ENCODE results near the gene RBFOX1. TPM values are rescaled to one million over a fixed set of nuclear protein-coding genes. Genes with fewer than 3 reads are reported as not detected.
A peak's percentile ranks its signal among the peaks of the same experiment; 100 is the strongest.

RBFOX1 gene
- total RNA-seq, result 10 to 100 TPM in 4 of 8 experiments, 1 to 10 TPM in 2, not detected in 2; 1.4 to 77.7 (median 41.3) TPM

DNA sequence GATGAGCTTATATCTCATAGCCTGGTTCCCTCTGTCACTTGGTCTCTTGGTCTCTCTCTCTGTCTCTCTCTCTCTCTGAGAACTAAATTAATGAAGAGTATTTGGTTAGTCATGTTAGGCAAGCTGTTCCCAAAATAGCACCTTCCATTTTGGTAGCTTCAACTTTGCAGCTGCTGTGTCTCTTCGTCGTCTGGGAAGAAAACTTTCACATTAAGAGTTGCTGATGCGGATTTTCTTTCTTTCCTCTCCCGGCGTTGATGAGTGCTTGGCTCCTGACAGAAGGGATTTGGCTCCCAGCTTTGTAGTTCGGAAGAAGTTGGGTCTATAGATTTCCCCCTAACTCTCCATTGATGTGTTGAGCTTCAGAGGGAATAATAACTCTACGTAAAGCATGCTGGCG lies at the start of gene RBFOX1:
Gene RBFOX1 (plus strand): TSS at position 235 of the 400 bp plus-strand sequence.
- Histone ChIP-seq H3K4me3 (no peak within 1 kb of the TSS), H3K4me1 (replicated peaks in 1 of 2) (peaks cover 0 to 70% of the 10 kb centered on the region in 2 donors), H3K27ac (no peak within 1 kb of the TSS)
- ATAC-seq (replicated peaks in 6 of 8), result no peak
- in situ Hi-C loops (cut with MboI; ENCODE audit: low pct_unique_long_range_greater_than_20kb in 2 of 9, low sequenced_read_pairs in 9 of 9, unreplicated experiment in 9 of 9), result no loop called here
- 0 to 77% (median 60%) methylated on average over 1 to 8 of the region's 8 CpGs; no CpG with 5 or more reads in 1 of the 10 experiments for WGBS, 10 experiments

DNA sequence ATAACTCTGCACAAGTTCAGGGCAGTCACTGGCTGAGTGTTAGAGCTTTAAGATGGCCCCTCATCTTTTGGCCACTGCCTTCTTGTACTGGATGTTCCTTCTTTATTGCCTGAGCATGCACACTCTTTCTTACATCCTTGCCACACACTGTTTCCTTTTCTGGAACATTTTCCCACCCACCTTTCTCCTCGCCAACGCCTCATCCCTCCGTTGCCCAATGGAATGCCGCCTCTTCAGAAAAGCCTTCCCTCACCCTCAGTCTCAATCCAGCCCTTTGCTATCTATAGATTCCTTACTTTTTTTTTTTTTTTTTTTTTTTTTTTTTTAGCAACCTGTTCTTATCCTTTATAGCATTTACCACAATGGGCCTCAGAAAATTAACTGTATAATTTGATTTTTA lies 47.9 kb upstream of the RBFOX1 start:
- no peak overlapping the region for H3K4me3 ChIP-seq
- H3K4me1 ChIP-seq (replicated peaks in 1 of 2), result no peaks in the 10 kb centered on the region
- ATAC-seq (replicated peaks in 6 of 8), result no peak
- no peak overlapping the region for H3K27ac ChIP-seq
- in situ Hi-C loops (cut with MboI; ENCODE audit: low pct_unique_long_range_greater_than_20kb in 2 of 9, low sequenced_read_pairs in 9 of 9, unreplicated experiment in 9 of 9), result no loop called here
- 4 to 100% (median 50%) methylated on average over 2 to 4 of the region's 4 CpGs; no CpG with 5 or more reads in 1 of the 10 experiments for WGBS, 10 experiments

DNA sequence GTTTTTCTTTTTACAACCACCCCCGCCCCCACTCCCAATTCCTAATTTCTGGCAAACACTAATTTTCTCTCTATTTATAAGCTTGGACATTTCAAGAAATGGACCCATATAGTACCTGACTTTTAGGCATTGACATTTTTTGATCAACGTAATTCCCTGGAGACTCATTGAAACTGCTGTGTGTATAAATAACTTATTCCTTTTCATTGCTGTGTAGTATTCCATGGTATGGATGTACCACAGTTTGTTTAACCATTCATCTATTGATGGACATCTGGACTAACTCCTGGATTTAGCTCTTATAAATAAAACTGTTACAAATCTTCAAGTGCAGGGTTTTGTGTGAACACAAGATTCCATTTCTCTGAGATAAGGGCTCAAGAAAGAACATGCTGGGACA lies 47.1 kb upstream of the RBFOX1 start:
- Histone ChIP-seq H3K4me1 (replicated peaks in 1 of 2) (no peaks in the 10 kb centered on the region), H3K27ac (no peak overlapping the region), H3K4me3 (no peak overlapping the region)
- ATAC-seq (replicated peaks in 6 of 8), result no peak
- WGBS, 10 experiments, result 8 to 78% (median 38%) methylated on average over 1 to 2 of the region's 2 CpGs; no CpG with 5 or more reads in 3 of the 10 experiments
- in situ Hi-C loops (cut with MboI; ENCODE audit: low pct_unique_long_range_greater_than_20kb in 2 of 9, low sequenced_read_pairs in 9 of 9, unreplicated experiment in 9 of 9), result no loop called here

DNA sequence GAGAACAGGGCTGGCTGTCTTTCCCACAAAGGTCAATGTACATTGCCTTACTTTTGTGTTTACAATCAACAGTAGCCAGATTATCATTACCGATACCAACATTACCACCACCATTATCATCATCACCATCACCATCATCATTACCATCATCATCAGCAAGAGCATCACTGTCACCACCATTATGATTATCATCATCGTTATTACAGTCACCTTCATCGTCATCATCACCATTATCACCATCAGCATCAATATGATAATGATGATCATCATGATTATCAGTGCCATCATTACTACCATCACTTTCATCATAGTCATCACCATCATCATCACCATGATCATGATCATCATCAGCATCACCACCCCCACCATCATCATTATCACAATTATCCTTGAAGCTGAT lies 43.3 kb upstream of the RBFOX1 start:
- WGBS, 10 experiments, result 0 to 95% (median 61%) methylated on average over 1 to 3 of the region's 3 CpGs; no CpG with 5 or more reads in 2 of the 10 experiments
- in situ Hi-C loops (cut with MboI; ENCODE audit: low pct_unique_long_range_greater_than_20kb in 2 of 9, low sequenced_read_pairs in 9 of 9, unreplicated experiment in 9 of 9), result no loop called here
- no peak for ATAC-seq (replicated peaks in 6 of 8)

DNA sequence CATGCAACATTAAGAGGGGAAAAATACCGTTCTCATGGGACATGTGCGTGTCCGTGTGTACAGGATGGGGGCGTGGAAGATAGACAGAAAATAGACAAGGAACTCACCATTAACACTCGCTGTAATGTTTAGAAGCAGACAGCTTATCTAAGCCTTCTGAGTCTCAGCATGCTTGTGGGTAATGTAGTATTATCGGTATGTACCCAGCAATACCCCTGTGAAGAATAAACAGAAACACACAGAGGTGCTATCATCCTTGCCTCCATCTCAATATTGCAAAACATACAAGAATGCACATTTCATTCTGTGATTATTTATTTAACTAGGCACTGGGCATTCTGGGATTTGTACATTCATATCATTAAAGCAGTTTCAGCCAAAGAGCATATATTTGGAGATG lies 42.0 kb upstream of the RBFOX1 start:
- in situ Hi-C loops (cut with MboI; ENCODE audit: low pct_unique_long_range_greater_than_20kb in 2 of 9, low sequenced_read_pairs in 9 of 9, unreplicated experiment in 9 of 9), result no loop called here
- ATAC-seq (replicated peaks in 6 of 8), result no peak
- Histone ChIP-seq H3K4me3 (no peak overlapping the region), H3K4me1 (replicated peaks in 1 of 2) (no peaks in the 10 kb centered on the region), H3K27ac (no peak overlapping the region)
- WGBS, 10 experiments, result 29 to 100% (median 85%) methylated on average over 2 to 6 of the region's 6 CpGs; no CpG with 5 or more reads in 1 of the 10 experiments

More for the DNA sequence above, 43.3 kb upstream of the RBFOX1 start:
- Histone ChIP-seq H3K4me1 (replicated peaks in 1 of 2) (no peaks in the 10 kb centered on the region), H3K4me3 (no peak overlapping the region), H3K27ac (no peak overlapping the region)

DNA sequence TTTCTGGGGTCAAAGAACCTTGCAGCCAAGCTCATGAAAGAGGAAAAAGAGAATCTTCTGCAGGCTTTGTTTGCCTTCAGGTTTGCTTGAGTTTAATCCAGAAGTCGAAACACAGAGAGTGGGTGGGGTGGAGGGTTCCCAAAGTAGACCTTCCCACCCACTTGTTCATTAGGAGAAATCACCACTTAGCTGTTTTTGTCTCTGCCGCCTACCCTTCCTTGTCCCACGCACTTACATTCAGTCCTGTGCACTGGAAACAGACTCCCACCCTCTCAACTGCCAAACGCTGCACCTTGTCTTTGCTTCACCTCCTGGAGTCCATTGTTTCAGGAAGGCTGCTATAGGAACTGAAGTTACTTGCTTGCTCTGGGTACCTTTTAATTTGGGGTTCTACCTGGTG lies 38.6 kb upstream of the RBFOX1 start:
- ATAC-seq (replicated peaks in 6 of 8), result no peak
- Histone ChIP-seq H3K27ac (no peak overlapping the region), H3K4me1 (replicated peaks in 1 of 2) (peaks cover 0 to 6% of the 10 kb centered on the region in 2 donors), H3K4me3 (no peak overlapping the region)
- WGBS, 10 experiments, result 0 to 100% (median 59%) methylated on average over 1 to 4 of the region's 4 CpGs; no CpG with 5 or more reads in 1 of the 10 experiments
- in situ Hi-C loops (cut with MboI; ENCODE audit: low pct_unique_long_range_greater_than_20kb in 2 of 9, low sequenced_read_pairs in 9 of 9, unreplicated experiment in 9 of 9), result no loop called here

DNA sequence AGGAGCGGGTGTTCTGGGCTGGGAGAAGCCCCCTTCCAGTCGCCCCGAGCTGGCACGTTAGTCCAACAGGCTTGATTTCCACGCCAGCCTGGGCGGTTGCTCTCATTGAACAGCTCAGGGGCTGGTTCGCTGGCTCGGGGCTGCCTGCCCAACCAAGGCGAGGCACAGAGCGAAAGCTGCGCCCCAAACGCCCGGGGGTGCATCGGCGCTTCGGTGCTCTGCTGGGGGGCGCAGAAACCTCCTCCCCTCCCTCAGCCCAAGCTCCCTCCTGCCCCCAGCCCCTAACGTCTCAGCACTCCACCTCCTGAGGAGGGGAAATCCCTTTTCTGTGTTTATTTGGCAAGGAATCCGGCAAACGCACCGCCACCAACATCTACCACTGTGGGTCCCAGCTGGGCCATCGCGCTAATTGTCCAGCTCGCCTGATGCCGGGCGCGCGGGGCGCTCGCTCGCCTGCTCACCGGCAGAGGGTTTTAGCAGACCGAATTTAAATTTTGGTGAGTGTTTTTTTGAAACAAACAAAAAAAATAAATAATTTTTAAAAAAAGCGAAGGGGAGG lies 29.5 kb upstream of the RBFOX1 start:
- peak overlapping the region in 1 of 2 donors; percentile 63 for H3K27ac ChIP-seq
- H3K4me1 ChIP-seq (replicated peaks in 1 of 2), result peaks cover 0 to 43% of the 10 kb centered on the region in 2 donors
- 0 to 29% (median 5%) methylated on average over 1 to 16 of the region's 34 CpGs; no CpG with 5 or more reads in 3 of the 10 experiments for WGBS, 10 experiments
- peak in 5 of 8 experiments; percentile 74 to 80 (median 75) for ATAC-seq (replicated peaks in 6 of 8)
- H3K4me3 ChIP-seq, result peak overlapping the region; percentile 21 to 65 (median 42)
- in situ Hi-C loops (cut with MboI; ENCODE audit: low pct_unique_long_range_greater_than_20kb in 2 of 9, low sequenced_read_pairs in 9 of 9, unreplicated experiment in 9 of 9), result loop anchor here in 1 of 9 experiments (25.0 kb wide), 1 partner anchor 266 kb away; no protein-coding TSS in a partner anchor

DNA sequence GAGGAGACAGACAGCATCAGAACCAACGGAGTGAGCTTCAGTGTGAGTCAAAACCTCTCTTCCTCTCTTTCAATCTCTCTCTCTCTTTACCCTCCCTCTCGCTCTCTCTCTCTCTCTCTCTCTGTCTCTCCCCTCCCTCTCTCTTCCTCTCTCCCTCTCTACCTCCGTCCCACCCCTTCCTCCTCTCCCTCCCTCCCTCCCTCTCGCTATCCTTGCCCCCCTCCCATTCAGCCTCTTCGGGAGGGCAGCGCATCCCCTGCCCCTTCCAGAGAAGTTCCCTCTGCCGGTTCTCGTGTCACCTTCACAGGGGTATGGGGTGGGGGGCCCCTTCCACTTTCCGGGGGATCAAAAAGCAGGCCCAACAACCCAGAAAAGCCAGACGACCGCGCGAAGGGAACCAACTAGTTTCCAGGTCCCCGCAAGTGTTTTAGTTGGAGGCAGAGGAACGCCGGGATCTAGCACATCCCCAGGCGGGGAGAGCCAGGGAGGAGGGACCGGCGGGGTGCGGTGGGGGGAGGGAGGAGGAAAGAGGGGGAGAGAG lies 28.9 kb upstream of the RBFOX1 start:
- Histone ChIP-seq H3K4me1 (replicated peaks in 1 of 2) (peaks cover 0 to 49% of the 10 kb centered on the region in 2 donors), H3K4me3 (peak overlapping the region; percentile 21 to 65 (median 42)), H3K27ac (peak overlapping the region in 1 of 2 donors; percentile 64)
- in situ Hi-C loops (cut with MboI; ENCODE audit: low pct_unique_long_range_greater_than_20kb in 2 of 9, low sequenced_read_pairs in 9 of 9, unreplicated experiment in 9 of 9), result loop anchor here in 1 of 9 experiments (25.0 kb wide), 1 partner anchor 266 kb away; no protein-coding TSS in a partner anchor
- ATAC-seq (replicated peaks in 6 of 8), result peak in 4 of 8 experiments; percentile 23 to 35 (median 32)
- WGBS, 10 experiments, result 0 to 20% (median 13%) methylated on average over 1 to 2 of the region's 20 CpGs; no CpG with 5 or more reads in 6 of the 10 experiments

DNA sequence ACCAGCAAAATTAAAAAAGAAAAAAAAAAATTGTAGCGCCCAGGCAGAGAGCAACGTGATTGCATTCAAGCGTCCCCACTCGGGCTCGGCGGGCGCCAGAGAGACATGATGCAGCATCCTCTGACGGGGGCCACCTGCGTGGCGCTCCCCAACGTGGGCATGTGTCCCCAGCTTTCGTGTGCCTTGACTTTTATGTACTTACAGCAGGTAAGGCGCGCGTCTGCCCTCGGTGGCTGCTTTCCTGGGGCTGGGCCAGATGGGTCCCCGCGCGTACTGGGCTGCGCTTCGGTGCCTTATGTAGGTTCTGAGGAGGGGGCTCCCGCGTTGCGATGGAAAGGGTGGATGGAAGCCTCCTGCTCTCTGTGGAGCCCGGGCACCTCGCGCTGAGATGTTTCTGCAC lies 28.4 kb upstream of the RBFOX1 start:
- Histone ChIP-seq H3K27ac (peak overlapping the region in 1 of 2 donors; percentile 64), H3K4me3 (peak overlapping the region; percentile 21 to 65 (median 42)), H3K4me1 (replicated peaks in 1 of 2) (peaks cover 0 to 54% of the 10 kb centered on the region in 2 donors)
- in situ Hi-C loops (cut with MboI; ENCODE audit: low pct_unique_long_range_greater_than_20kb in 2 of 9, low sequenced_read_pairs in 9 of 9, unreplicated experiment in 9 of 9), result loop anchor here in 1 of 9 experiments (25.0 kb wide), 1 partner anchor 267 kb away; no protein-coding TSS in a partner anchor
- peak in 4 of 8 experiments; percentile 27 to 53 (median 39) for ATAC-seq (replicated peaks in 6 of 8)
- WGBS, 10 experiments, result 2 to 7% methylated on average over 3 to 10 of the region's 27 CpGs; no CpG with 5 or more reads in 8 of the 10 experiments

DNA sequence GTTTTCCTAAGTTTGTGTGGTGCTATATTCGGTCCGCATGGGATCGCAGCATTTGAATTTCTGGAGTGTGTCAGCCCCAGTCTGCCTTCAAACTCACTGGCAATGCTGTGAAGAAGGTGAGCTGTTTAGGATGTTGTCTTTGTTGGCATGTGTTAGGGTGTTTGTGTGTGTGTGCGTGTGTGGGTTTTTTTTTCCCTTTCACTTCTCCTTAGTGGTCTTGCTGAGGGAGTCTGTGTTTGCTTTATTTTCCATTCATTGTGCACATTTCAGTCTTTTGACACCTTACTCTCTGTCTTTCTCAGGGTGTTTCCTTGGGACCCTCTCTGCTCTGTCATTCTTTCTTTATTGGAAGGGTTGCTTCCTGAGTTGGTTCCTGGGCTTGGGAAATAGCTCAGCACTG lies 27.7 kb upstream of the RBFOX1 start:
- in situ Hi-C loops (cut with MboI; ENCODE audit: low pct_unique_long_range_greater_than_20kb in 2 of 9, low sequenced_read_pairs in 9 of 9, unreplicated experiment in 9 of 9), result loop anchor here in 1 of 9 experiments (25.0 kb wide), 1 partner anchor 268 kb away; no protein-coding TSS in a partner anchor
- WGBS, 10 experiments, result 0 to 20% (median 18%) methylated on average over 1 to 4 of the region's 4 CpGs; no CpG with 5 or more reads in 7 of the 10 experiments
- Histone ChIP-seq H3K27ac (peak overlapping the region in 1 of 2 donors; percentile 64), H3K4me3 (peak overlapping the region in 4 of 5 donors; percentile 41 to 65 (median 44)), H3K4me1 (replicated peaks in 1 of 2) (peaks cover 0 to 61% of the 10 kb centered on the region in 2 donors)
- ATAC-seq (replicated peaks in 6 of 8), result no peak

DNA sequence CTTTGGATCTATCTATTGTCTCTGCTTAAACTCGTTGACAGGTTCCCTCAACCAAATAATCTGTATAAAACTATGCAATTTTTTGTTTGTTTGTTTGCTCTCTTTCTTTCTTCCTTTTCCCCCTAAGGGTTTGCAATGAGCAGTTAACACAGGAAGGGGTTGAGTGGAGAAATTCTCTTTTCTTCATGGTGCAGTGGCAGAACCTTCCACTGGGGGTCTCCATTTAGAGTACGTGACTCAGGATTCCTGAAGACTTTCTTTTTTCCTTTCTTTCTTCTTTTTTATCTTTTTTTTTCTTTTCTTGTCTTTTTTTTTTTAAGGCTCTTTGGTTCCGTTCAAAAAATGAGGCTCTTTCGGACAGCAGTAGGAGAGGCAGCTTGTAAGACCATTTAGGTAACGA lies 19.5 kb upstream of the RBFOX1 start:
- in situ Hi-C loops (cut with MboI; ENCODE audit: low pct_unique_long_range_greater_than_20kb in 2 of 9, low sequenced_read_pairs in 9 of 9, unreplicated experiment in 9 of 9), result loop anchor here in 1 of 9 experiments (25.0 kb wide), 1 partner anchor 276 kb away; no protein-coding TSS in a partner anchor
- 4 to 93% (median 52%) methylated on average over 1 to 5 of the region's 5 CpGs for WGBS, 10 experiments
- H3K4me3 ChIP-seq, result no peak overlapping the region
- peaks cover 0 to 68% of the 10 kb centered on the region in 2 donors for H3K4me1 ChIP-seq (replicated peaks in 1 of 2)
- no peak overlapping the region for H3K27ac ChIP-seq
- peak in 1 of 8 experiments; percentile 39 for ATAC-seq (replicated peaks in 6 of 8)

DNA sequence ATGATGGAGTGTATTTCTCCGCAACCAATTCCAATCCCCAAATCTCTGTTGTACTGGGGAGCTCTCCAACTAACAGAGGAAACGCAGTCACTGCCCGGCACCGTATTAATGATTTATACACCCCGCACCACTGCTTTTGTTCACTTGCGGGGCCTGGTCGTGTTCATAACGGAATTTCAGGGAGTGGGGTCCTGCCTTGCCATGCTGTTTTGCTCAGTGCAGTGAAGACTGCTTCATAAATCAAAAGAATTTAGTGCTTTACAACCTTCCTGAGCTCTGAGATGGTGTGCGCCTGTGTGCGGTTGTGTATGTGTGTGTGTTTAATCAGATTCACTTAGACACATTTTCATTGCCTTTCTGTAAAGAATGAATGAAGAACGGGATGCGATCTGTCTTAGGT lies 18.5 kb upstream of the RBFOX1 start:
- WGBS, 10 experiments, result 5 to 70% (median 45%) methylated on average over 2 to 10 of the region's 12 CpGs; no CpG with 5 or more reads in 1 of the 10 experiments
- Histone ChIP-seq H3K4me1 (replicated peaks in 1 of 2) (peaks cover 0 to 62% of the 10 kb centered on the region in 2 donors), H3K4me3 (peak overlapping the region in 1 of 5 donors; percentile 2), H3K27ac (peak overlapping the region in 1 of 2 donors; percentile 48)
- ATAC-seq (replicated peaks in 6 of 8), result peak in 4 of 8 experiments; percentile 29 to 79 (median 50)
- in situ Hi-C loops (cut with MboI; ENCODE audit: low pct_unique_long_range_greater_than_20kb in 2 of 9, low sequenced_read_pairs in 9 of 9, unreplicated experiment in 9 of 9), result loop anchor here in 1 of 9 experiments (25.0 kb wide), 1 partner anchor 277 kb away; no protein-coding TSS in a partner anchor

DNA sequence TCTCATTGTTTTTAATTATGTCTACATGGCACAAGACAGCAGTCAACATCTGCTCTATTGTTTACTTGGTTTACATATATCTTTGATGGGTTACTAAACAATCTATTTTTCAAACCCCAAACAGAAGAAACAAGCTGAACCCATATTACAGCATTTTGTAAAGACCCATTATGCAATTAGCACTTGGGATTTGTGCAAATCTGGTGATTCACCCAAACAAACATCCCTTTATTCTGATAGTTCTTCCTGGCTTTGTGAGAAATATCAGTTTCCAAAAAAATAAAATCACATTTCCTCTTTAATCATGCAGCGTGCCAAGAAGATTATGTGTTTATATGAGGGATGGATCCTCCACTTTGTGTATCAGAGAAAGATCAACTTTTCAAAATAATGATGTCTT lies 16.8 kb upstream of the RBFOX1 start:
- ATAC-seq (replicated peaks in 6 of 8), result no peak
- no peak overlapping the region for H3K4me3 ChIP-seq
- H3K4me1 ChIP-seq (replicated peaks in 1 of 2), result peaks cover 0 to 50% of the 10 kb centered on the region in 2 donors
- WGBS, 10 experiments, result 0 to 100% (median 43%) methylated on average over 1 of the region's 1 CpG; no CpG with 5 or more reads in 3 of the 10 experiments
- no peak overlapping the region for H3K27ac ChIP-seq
- in situ Hi-C loops (cut with MboI; ENCODE audit: low pct_unique_long_range_greater_than_20kb in 2 of 9, low sequenced_read_pairs in 9 of 9, unreplicated experiment in 9 of 9), result loop anchor here in 1 of 9 experiments (25.0 kb wide), 1 partner anchor 279 kb away; no protein-coding TSS in a partner anchor
